Ovary (tissue), 9 donors: ENCODE measurements around the gene INAVA. TPM values are rescaled to one million over a fixed set of nuclear protein-coding genes. Genes with fewer than 3 reads are reported as not detected.

Experiments
- DNase-seq, 5 donors: peaks; one replicate each; pipeline ENCODE4 v3.0.0-alpha.2; 2019 to 2020
- H3K27ac ChIP-seq, 2 donors: fragments of 200-600 bp; one replicate each; pipeline versions ENCODE4 v1.5.1 to v1.8.0; 2019 to 2022
- H3K27me3 ChIP-seq: fragments of 200-600 bp; one replicate; pipeline ENCODE4 v1.8.0; 2022
- H3K36me3 ChIP-seq: fragments of 200-600 bp; sonication (generic); one replicate; pipeline ENCODE4 v1.5.1; 2019
- H3K4me1 ChIP-seq: one replicate; pipeline ENCODE4 v1.8.1; 2013; ENCODE audit warnings: mild to moderate bottlenecking, moderate library complexity; ENCODE audit not compliant: insufficient read depth
- H3K4me3 ChIP-seq: fragments of 200-600 bp; sonication (generic); one replicate; pipeline ENCODE4 v1.5.1; 2017
- H3K9me3 ChIP-seq, 2 donors: fragments of 200-600 bp in 1 of 2; sonication (generic) in 1 of 2; one replicate each; pipeline versions ENCODE4 v1.5.1 to v1.8.1; 2013 to 2019; ENCODE audit warnings: mild to moderate bottlenecking in 1 of 2, moderate library complexity in 1 of 2
- EP300 ChIP-seq: sonication (generic); formaldehyde crosslinking; IDR thresholded peaks from one replicate; pipeline ENCODE4 v1.6.1; 2017; ENCODE audit warnings: antibody characterized with exemption
- POLR2A ChIP-seq: fragments of 450-650 bp; IDR thresholded peaks from one replicate; pipeline ENCODE4 v1.6.1; 2017; ENCODE audit warnings: antibody characterized with exemption, mild to moderate bottlenecking, moderate library complexity
- WGBS, 3 donors: extraction: QIAGEN DNeasy Blood & Tissue Kit in 1 of 3; methylation state at CpG; one replicate each; pipeline versions ENCODE4 v1.1.5 to v1.1.7; 2013 to 2017; 5-methylcytosine and 5-hydroxymethylcytosine counted together
- intact Hi-C, 4 donors: fragments of 100-400 bp; cut with DNase I; formaldehyde crosslinking; loops; one replicate each; pipeline versions ENCODE4 v1.11.0 to v1.15.1; 2022 to 2023
- polyA plus RNA-seq, 2 donors: library from polyadenylated mRNA; stranded (reverse); fragments of 200-250 nt in 1 of 2; fragments of 350-450 nt in 1 of 2; fragmentation: Illumina TruSeq in 1 of 2; extraction: RNeasy Lipid Tissue Mini Kit (QIAGEN cat#74804) in 1 of 2; gene quantifications; one replicate each; pipeline ENCODE4 v1.2.3, GENCODE V29; 2013 to 2014
- total RNA-seq, 7 donors: library from RNA; depleted of rRNA in 2 of 7; stranded (reverse); fragments of >200 nt in 2 of 7; fragmentation: NEBNext Ultra II Directional in 3 of 7; extraction: Animal tissue kit (Norgen Biotek cat#: 25700) in 3 of 7; gene quantifications; one replicate each; pipeline versions ENCODE4 v1.1.0 to v1.2.4, GENCODE V29; 2016 to 2023
- TF ChIP-seq, protein P1 (sequence below), 3 donors: fragments of 450-650 bp in 2 of 3; fragments of 200-600 bp in 1 of 3; IDR thresholded peaks; one replicate each; pipeline versions ENCODE4 v1.5.1 to v1.8.0; 2016 to 2022; ENCODE audit warnings: antibody characterized with exemption in 3 of 3, mild to moderate bottlenecking in 1 of 3
- donor health status: DM: no; HTN: no; CAD: no; lungs with moderate emphysema.
- donor health status: DM: no; HTN: no; CAD: no.
- donor health status: Bipolar disorder and iron deficiency.
- donor health status: DM: yes; HTN: yes; CAD: no.
- donor health status: DM: no; HTN: no; CAD: no.
- donor health status: DM: yes; HTN: yes; CAD: no.

Gene INAVA
- total and polyA plus RNA-seq, 9 donors, result 0.18 to 7.9 (median 0.70) TPM; not detected in 2

- DNase-seq, result no peak
- intact Hi-C loops, result no loop called here
- no peaks in the 10 kb centered on the region for H3K27me3 ChIP-seq
- 92 to 93% (median 93%) methylated on average over 8 of the region's 8 CpGs for WGBS, 3 donors
- no peak overlapping the region for H3K4me3 ChIP-seq
- no peaks in the 10 kb centered on the region for H3K36me3 ChIP-seq
- TF ChIP-seq, protein P1, sequence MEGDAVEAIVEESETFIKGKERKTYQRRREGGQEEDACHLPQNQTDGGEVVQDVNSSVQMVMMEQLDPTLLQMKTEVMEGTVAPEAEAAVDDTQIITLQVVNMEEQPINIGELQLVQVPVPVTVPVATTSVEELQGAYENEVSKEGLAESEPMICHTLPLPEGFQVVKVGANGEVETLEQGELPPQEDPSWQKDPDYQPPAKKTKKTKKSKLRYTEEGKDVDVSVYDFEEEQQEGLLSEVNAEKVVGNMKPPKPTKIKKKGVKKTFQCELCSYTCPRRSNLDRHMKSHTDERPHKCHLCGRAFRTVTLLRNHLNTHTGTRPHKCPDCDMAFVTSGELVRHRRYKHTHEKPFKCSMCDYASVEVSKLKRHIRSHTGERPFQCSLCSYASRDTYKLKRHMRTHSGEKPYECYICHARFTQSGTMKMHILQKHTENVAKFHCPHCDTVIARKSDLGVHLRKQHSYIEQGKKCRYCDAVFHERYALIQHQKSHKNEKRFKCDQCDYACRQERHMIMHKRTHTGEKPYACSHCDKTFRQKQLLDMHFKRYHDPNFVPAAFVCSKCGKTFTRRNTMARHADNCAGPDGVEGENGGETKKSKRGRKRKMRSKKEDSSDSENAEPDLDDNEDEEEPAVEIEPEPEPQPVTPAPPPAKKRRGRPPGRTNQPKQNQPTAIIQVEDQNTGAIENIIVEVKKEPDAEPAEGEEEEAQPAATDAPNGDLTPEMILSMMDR (IDR thresholded peaks at IDR 0.05), result no peak
- TF ChIP-seq POLR2A, result no peak
- no peak for TF ChIP-seq EP300
- H3K9me3 ChIP-seq, result no peaks in the 10 kb centered on the region
- H3K27ac ChIP-seq, result no peak overlapping the region
- H3K4me1 ChIP-seq, result no peaks in the 10 kb centered on the region
Observed at GRCh38 chr1:200949626-200950025, 54.9 kb downstream of the INAVA start.

DNA sequence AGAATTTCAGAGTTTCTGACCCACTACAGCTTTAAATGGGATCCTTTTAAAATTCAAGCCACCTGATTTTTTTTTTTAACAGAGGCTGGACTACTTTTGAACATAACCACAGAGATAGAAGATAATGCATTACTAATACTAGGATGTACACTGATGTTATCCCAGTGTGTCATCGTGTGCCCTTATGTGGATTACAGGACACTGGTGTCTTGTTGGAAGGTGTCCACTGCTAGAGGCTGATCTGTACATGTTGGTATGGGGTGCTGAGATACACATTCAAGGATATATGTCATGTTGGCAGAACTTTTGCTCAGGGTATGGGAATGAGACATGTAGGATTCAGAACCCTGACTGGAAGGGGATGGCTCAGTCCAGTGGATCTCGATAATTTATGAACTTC lies 56.3 kb downstream of the INAVA start:
- Histone ChIP-seq H3K9me3 (no peaks in the 10 kb centered on the region), H3K4me3 (no peak overlapping the region), H3K36me3 (no peaks in the 10 kb centered on the region), H3K27me3 (no peaks in the 10 kb centered on the region), H3K4me1 (no peaks in the 10 kb centered on the region), H3K27ac (no peak overlapping the region)
- intact Hi-C loops, result no loop called here
- TF ChIP-seq POLR2A (no peak), EP300 (no peak)
- TF ChIP-seq, protein P1 (IDR thresholded peaks at IDR 0.05), result no peak
- whole genome bisulfite sequencing, 3 donors, result 78 to 92% (median 88%) methylated on average over 2 of the region's 2 CpGs
- no peak for DNase-seq

DNA sequence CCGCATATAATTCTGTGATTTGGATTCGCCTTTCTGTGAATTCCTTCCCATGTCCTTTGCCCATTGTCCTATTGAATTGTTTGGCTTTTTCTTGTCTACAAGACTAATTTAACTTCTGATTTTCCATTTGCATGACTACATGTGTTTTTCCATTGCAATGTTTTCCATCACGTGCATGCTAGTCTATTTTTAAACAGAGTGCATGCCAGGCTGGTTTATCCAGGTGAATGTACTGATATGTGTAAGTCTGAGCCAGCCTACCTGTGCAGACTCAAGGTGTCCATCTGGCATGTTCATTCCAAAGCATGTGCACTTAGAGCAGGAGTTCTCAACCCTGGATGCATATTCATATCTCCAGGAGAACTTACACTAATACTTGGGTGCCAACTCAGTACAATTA lies 59.7 kb downstream of the INAVA start:
- Histone ChIP-seq H3K9me3 (no peaks in the 10 kb centered on the region), H3K27me3 (no peaks in the 10 kb centered on the region), H3K36me3 (no peaks in the 10 kb centered on the region), H3K27ac (no peak overlapping the region), H3K4me1 (no peaks in the 10 kb centered on the region), H3K4me3 (no peak overlapping the region)
- TF ChIP-seq POLR2A (no peak), EP300 (no peak)
- TF ChIP-seq, protein P1 (IDR thresholded peaks at IDR 0.05), result no peak
- DNase-seq, result no peak
- WGBS, 3 donors, result 84 to 87% (median 85%) methylated on average over 3 of the region's 3 CpGs
- intact Hi-C loops, result no loop called here

GRCh38 chr1:200958597-200958996 lies 63.9 kb downstream of the INAVA start:
- Histone ChIP-seq H3K4me1 (no peaks in the 10 kb centered on the region), H3K4me3 (no peak overlapping the region), H3K27ac (no peak overlapping the region), H3K36me3 (no peaks in the 10 kb centered on the region), H3K9me3 (no peaks in the 10 kb centered on the region), H3K27me3 (no peaks in the 10 kb centered on the region)
- DNase-seq, result no peak
- TF ChIP-seq, protein P1 (IDR thresholded peaks at IDR 0.05), result no peak
- TF ChIP-seq POLR2A (no peak), EP300 (no peak)
- intact Hi-C loops, result no loop called here
- WGBS, 3 donors, result 87 to 94% (median 92%) methylated on average over 11 of the region's 11 CpGs
